HG03103 (cell line): ENCODE measurements around the gene USP7.

Experiments used
- ATAC-seq: cut with Tn5 transposase; IDR thresholded peaks from one replicate; pipeline ENCODE4 v1.9.1; 2021; ENCODE audit warnings: low read depth; ENCODE audit not compliant: unreplicated experiment

Gene USP7

GRCh38 chr16:8905168-8905762 is 58.4 kb downstream of the USP7 start:
- no peak for ATAC-seq

- no peak for ATAC-seq
Observed at GRCh38 chr16:8904018-8904430, 59.7 kb downstream of the USP7 start.

- no peak for ATAC-seq
Observed at GRCh38 chr16:8903004-8903403, 60.7 kb downstream of the USP7 start.

- ATAC-seq: no peak
Observed at GRCh38 chr16:8901320-8901861, 62.3 kb downstream of the USP7 start.

GRCh38 chr16:8900343-8900742 is 63.4 kb downstream of the USP7 start:
- no peak for ATAC-seq

GRCh38 chr16:8899709-8900317 is 63.9 kb downstream of the USP7 start:
- no peak for ATAC-seq

- ATAC-seq: no peak
Observed at GRCh38 chr16:8898660-8899318, 64.9 kb downstream of the USP7 start.

- ATAC-seq: no peak
Observed at GRCh38 chr16:8894736-8895334, 68.9 kb downstream of the USP7 start.

GRCh38 chr16:8893976-8894690 is 69.6 kb downstream of the USP7 start:
- ATAC-seq: no peak

GRCh38 chr16:8893426-8893825 is 70.3 kb downstream of the USP7 start:
- ATAC-seq: no peak

GRCh38 chr16:8892101-8892575 is 71.6 kb downstream of the USP7 start:
- ATAC-seq: peak; percentile 23

- ATAC-seq: no peak
Observed at GRCh38 chr16:8890549-8890921, 73.2 kb downstream of the USP7 start.

- no peak for ATAC-seq
Observed at GRCh38 chr16:8889893-8890548, 73.7 kb downstream of the USP7 start.

GRCh38 chr16:8888951-8889892 is 74.5 kb downstream of the USP7 start:
- ATAC-seq: no peak

- no peak for ATAC-seq
Observed at GRCh38 chr16:8887952-8888560, 75.7 kb downstream of the USP7 start.

GRCh38 chr16:8887431-8887765 is 76.3 kb downstream of the USP7 start:
- ATAC-seq: no peak

GRCh38 chr16:8886593-8887430 is 76.9 kb downstream of the USP7 start:
- no peak for ATAC-seq
